SK-N-MC (cell line): ENCODE data around the gene USP7.

ENCODE experiments used
- EZH2 ChIP-seq: fragments of 200-600 bp; sonication (generic); IDR thresholded peaks from one replicate; pipeline ENCODE4 v1.6.1; 2017; ENCODE audit warnings: antibody characterized with exemption
- FOXP2 ChIP-seq: optimal IDR thresholded peaks from 2 replicates; pipeline ENCODE3; 2011; ENCODE audit warnings: mild to moderate bottlenecking, moderate library complexity; ENCODE audit not compliant: insufficient read depth; ENCODE audit errors: extremely low read length, control extremely low read depth
- POLR2AphosphoS5 ChIP-seq: IDR thresholded peaks from 2 replicates; pipeline ENCODE4 v1.6.1; 2012; ENCODE audit warnings: mild to moderate bottlenecking, low read depth, low read length, borderline replicate concordance

DNA sequence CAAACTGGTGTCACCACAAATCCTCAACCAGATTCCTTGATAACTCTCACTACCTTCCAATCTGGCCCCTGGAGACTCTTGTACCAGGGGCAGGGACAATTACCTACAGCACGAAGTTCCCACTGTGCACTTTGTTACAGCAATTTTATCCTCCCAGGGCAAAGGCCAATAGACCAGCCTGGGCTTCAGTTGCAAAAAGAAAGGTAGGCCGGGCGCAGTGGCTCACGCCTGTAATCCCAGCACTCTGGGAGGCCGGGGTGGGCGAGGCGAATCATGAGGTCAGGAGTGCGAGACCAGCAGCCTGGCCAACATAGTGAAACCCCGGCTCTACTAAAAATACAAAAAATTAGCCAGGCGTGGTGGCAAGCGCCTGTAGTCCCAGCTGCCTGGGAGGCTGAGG, 36.9 kb downstream of the USP7 start:
- no peak for TF ChIP-seq POLR2AphosphoS5
- no peak for TF ChIP-seq EZH2
- TF ChIP-seq FOXP2: no peak
